HUES48 (cell line): ENCODE results near the gene BST2.

Experiments
- H3K27ac ChIP-seq: one replicate; pipeline ENCODE4 v1.7.0; 2013; ENCODE audit warnings: low read depth, low read length, inconsistent platforms
- H3K27me3 ChIP-seq: 2 replicates; pipeline ENCODE4 v1.6.1; 2013; ENCODE audit warnings: mild to moderate bottlenecking, low read length; ENCODE audit not compliant: control insufficient read depth, insufficient read depth
- H3K36me3 ChIP-seq: 2 replicates; pipeline ENCODE4 v1.6.1; 2013; ENCODE audit warnings: low read length; ENCODE audit not compliant: control insufficient read depth, insufficient read depth
- H3K4me1 ChIP-seq: 2 replicates; pipeline ENCODE4 v1.6.1; 2013; ENCODE audit warnings: mild to moderate bottlenecking, low read length; ENCODE audit not compliant: control insufficient read depth, insufficient read depth
- H3K4me3 ChIP-seq: 2 replicates; pipeline ENCODE4 v1.5.1; 2013; ENCODE audit warnings: mild to moderate bottlenecking, low read depth, low read length
- H3K9ac ChIP-seq: 2 replicates; pipeline ENCODE4 v1.6.1; 2013; ENCODE audit warnings: mild to moderate bottlenecking, low read depth, low read length, moderate library complexity
- H3K9me3 ChIP-seq: 2 replicates; pipeline ENCODE4 v1.6.1; 2013; ENCODE audit warnings: low read length; ENCODE audit not compliant: control insufficient read depth, insufficient read depth

The BST2 gene

DNA sequence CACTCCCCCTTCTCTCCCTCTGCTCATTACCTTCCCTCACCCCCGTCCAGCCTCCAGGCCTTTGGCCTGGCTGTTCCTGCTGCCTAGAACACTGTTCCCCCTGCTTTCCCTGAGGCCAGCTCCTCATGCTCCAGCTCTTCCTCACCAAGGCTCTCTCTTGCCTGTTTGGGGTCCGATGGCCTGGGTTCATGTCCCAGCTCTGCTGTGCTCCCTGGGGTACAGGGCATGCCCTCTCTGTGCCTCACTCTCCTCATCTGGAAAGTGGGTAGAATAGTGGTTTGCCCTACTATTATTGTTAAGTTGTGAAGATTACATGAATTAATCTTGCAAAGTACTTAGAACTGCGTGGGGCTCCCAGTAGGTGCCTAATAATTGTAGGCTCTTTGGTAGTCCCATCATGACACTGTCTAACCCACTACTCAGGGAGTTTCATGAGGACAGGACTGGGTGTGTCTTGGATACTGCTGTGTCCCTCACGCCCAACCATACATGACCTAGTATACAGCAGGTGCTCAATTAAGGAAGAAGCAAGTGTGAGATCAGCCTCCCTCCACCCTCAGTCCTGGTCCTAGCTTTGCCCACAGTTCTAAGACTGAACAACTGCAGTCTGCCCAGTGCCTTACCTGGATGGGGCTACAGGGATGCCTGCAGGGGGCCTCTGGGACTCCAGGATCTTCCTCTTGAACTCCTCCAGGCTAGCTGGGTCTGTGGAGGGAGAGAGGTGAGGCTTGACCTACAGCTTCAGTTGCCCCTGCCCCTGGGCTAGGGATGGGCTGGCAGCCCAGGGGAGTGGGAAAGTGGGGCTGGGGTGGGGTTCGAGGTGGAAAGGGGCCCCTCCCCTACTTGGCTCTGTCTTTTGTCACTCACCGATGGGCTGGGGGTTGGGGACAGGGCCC, 45.3 kb downstream of the BST2 start:
- no peak overlapping the region for H3K27ac ChIP-seq

GRCh38 chr19:17358395-17358794, 47.0 kb downstream of the BST2 start:
- H3K27ac ChIP-seq: no peak overlapping the region

More for the DNA sequence above, 45.3 kb downstream of the BST2 start:
- H3K36me3 ChIP-seq: no peaks in the 10 kb centered on the region
- no peaks in the 10 kb centered on the region for H3K4me1 ChIP-seq
- H3K27me3 ChIP-seq: no peaks in the 10 kb centered on the region
- no peaks in the 10 kb centered on the region for H3K9me3 ChIP-seq
- no peak overlapping the region for H3K9ac ChIP-seq
- no peak overlapping the region for H3K4me3 ChIP-seq

GRCh38 chr19:17357724-17358123, 47.7 kb downstream of the BST2 start:
- H3K27me3 ChIP-seq: no peaks in the 10 kb centered on the region
- H3K9me3 ChIP-seq: no peaks in the 10 kb centered on the region
- H3K27ac ChIP-seq: no peak overlapping the region
- no peaks in the 10 kb centered on the region for H3K4me1 ChIP-seq
- H3K9ac ChIP-seq: no peak overlapping the region
- H3K4me3 ChIP-seq: no peak overlapping the region
- H3K36me3 ChIP-seq: no peaks in the 10 kb centered on the region

More at GRCh38 chr19:17358395-17358794, 47.0 kb downstream of the BST2 start:
- H3K9me3 ChIP-seq: no peaks in the 10 kb centered on the region
- H3K4me1 ChIP-seq: no peaks in the 10 kb centered on the region
- H3K9ac ChIP-seq: no peak overlapping the region
- no peaks in the 10 kb centered on the region for H3K36me3 ChIP-seq
- H3K4me3 ChIP-seq: no peak overlapping the region
- no peaks in the 10 kb centered on the region for H3K27me3 ChIP-seq

- Histone ChIP-seq H3K9me3 (no peaks in the 10 kb centered on the region), H3K36me3 (no peaks in the 10 kb centered on the region), H3K27ac (no peak overlapping the region), H3K4me3 (no peak overlapping the region), H3K27me3 (no peaks in the 10 kb centered on the region), H3K4me1 (no peaks in the 10 kb centered on the region), H3K9ac (no peak overlapping the region)
Observed at GRCh38 chr19:17357078-17357666, 48.3 kb downstream of the BST2 start.

DNA sequence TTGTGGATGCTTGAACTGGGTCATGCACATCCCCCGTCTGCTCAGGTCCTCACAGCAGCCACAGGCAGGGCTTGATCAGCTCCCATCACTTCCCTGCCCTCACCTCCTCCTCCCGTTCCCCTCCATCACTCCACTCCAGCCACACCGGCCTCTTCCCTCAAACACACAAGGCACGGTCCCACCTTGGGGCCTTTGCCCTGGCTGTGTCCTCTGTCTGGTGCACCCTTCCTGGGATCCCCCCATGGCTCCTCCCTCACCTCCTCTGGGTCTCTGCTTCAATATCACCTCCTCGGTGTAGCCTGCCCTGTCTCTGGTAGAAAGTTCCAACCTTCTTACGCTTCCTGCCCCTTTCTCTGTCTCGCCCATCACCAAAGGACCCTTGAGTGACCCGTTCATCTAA, 52.0 kb downstream of the BST2 start:
- no peak overlapping the region for H3K9ac ChIP-seq
- no peaks in the 10 kb centered on the region for H3K27me3 ChIP-seq
- H3K9me3 ChIP-seq: no peaks in the 10 kb centered on the region
- no peaks in the 10 kb centered on the region for H3K36me3 ChIP-seq
- H3K4me1 ChIP-seq: peaks cover 4% of the 10 kb centered on the region; the same call in 1 of the 2 replicates
- no peak overlapping the region for H3K4me3 ChIP-seq
- H3K27ac ChIP-seq: no peak overlapping the region
